ENCODE results near the gene WDR38. TPM values are rescaled to one million over a fixed set of nuclear protein-coding genes. Genes with fewer than 3 reads are reported as not detected.
"Not testable (repeated sequence)": the region's sequence is repeated elsewhere in the genome, so short reads cannot be mapped to it uniquely, and the experiment has no call there.

The WDR38 gene
- polyA plus RNA-seq, 1 donor (not counting 4 experiments of a cell fraction or from before 2014, with no cell fraction given), result not detected

DNA sequence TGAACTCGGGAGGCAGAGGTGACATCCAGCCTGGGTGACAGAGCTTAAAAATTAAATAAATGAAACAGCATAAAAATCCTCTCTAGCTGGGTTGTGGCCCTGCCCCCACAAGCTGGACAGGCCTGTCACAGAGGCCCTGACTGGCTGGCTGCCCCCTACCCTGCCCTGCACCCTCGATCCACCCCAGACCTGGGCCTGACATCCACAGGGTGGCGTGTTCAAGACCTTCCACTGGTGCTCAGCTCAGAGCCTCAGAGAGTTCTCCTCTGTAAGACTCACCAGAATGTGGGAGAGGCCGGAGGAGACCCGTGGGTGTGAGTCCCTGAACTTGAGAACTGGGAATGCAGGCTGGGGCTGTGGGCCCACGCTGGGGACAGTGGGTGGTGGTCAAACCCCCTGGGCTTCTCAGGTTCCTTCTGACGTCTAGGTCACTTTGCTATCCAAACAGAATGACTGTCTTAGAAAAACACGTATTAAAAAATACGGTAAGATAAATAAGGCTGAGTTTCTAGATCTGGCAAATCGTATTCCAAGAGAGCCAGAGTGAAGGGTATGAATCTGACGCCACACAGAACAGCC lies 9.7 kb upstream of the WDR38 start:
- Histone ChIP-seq H3K27me3 (ENCODE audit: control insufficient read depth, extremely low read depth, insufficient read depth, low read length) (no peaks in the 10 kb centered on the region), H3K4me1 (ENCODE audit: control insufficient read depth, extremely low read depth, insufficient read depth, low read length) (no peaks in the 10 kb centered on the region), H4K20me1 (ENCODE audit: control insufficient read depth, extremely low read depth, insufficient read depth, low read length) (no peaks in the 10 kb centered on the region), H3K36me3 (ENCODE audit: control insufficient read depth in 2 of 2, extremely low read depth in 1 of 2, insufficient read depth in 2 of 2, low read length in 2 of 2) (no peaks in the 10 kb centered on the region), H3K4me3 (ENCODE audit: control insufficient read depth in 2 of 3, extremely low read depth in 1 of 3, insufficient read depth in 2 of 3, low read depth in 1 of 3, low read length in 3 of 3) (no peak overlapping the region), H3K9ac (ENCODE audit: control insufficient read depth, extremely low read depth, insufficient read depth, low read length) (no peak overlapping the region), H3K9me3 (ENCODE audit: control insufficient read depth, low read depth, low read length) (no peaks in the 10 kb centered on the region), H3K79me2 (ENCODE audit: control insufficient read depth, insufficient read depth, low read length) (no peaks in the 10 kb centered on the region), H2AFZ (ENCODE audit: control insufficient read depth, low read length) (no peak overlapping the region), H3K27ac (ENCODE audit: control insufficient read depth, insufficient read depth, low read length) (no peak overlapping the region), H3K9me1 (ENCODE audit: control insufficient read depth, extremely low read depth, insufficient read depth, low read length) (no peaks in the 10 kb centered on the region), H3K4me2 (ENCODE audit: control insufficient read depth, extremely low read depth, insufficient read depth, low read depth, low read length) (no peak overlapping the region)
- TF ChIP-seq, protein P1, sequence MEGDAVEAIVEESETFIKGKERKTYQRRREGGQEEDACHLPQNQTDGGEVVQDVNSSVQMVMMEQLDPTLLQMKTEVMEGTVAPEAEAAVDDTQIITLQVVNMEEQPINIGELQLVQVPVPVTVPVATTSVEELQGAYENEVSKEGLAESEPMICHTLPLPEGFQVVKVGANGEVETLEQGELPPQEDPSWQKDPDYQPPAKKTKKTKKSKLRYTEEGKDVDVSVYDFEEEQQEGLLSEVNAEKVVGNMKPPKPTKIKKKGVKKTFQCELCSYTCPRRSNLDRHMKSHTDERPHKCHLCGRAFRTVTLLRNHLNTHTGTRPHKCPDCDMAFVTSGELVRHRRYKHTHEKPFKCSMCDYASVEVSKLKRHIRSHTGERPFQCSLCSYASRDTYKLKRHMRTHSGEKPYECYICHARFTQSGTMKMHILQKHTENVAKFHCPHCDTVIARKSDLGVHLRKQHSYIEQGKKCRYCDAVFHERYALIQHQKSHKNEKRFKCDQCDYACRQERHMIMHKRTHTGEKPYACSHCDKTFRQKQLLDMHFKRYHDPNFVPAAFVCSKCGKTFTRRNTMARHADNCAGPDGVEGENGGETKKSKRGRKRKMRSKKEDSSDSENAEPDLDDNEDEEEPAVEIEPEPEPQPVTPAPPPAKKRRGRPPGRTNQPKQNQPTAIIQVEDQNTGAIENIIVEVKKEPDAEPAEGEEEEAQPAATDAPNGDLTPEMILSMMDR (optimal IDR thresholded peaks at IDR 0.05 in 1 of 3, IDR thresholded peaks at IDR 0.05 in 1 of 3, conservative IDR thresholded peaks at IDR 0.05 in 1 of 3; ENCODE audit: extremely low read depth in 1 of 3, insufficient read depth in 2 of 3, low read length in 3 of 3), result no peak
- dilution Hi-C loops (cut with MboI; ENCODE audit: extremely low pct_ligation_motif_present, low sequenced_read_pairs), result no loop called here
- DNase-seq (ENCODE audit: low read depth, low spot score) (no peak), FAIRE-seq (no peak)

DNA sequence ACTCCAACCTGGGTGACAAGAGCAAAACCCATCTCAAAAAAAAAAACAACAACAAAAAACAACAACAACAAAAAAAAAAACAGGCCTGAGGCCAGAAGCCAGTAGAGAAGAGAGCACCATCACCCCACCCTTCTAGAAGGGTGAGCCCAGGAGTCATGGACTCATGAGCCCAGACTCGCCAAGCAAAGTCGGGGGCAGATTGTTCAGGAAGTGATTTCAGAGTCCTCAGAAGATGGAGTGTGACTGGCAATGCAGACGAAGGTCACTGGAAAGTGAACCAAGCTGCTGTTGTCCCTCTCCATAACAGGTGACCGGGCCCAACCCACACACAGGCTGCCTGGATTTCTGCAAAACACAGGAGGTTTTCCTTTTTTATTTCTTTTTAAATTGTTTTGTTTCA lies 9.0 kb upstream of the WDR38 start:
- H3K79me2 ChIP-seq (ENCODE audit: control insufficient read depth, insufficient read depth, low read length), result no peaks in the 10 kb centered on the region
- no peak overlapping the region for H3K4me2 ChIP-seq (ENCODE audit: control insufficient read depth, extremely low read depth, insufficient read depth, low read depth, low read length)
- dilution Hi-C loops (cut with MboI; ENCODE audit: extremely low pct_ligation_motif_present, low sequenced_read_pairs), result no loop called here
- TF ChIP-seq EZH2 (IDR thresholded peaks at IDR 0.05; ENCODE audit: low read length), result no peak
- TF ChIP-seq, protein P1 (optimal IDR thresholded peaks at IDR 0.05 in 1 of 3, IDR thresholded peaks at IDR 0.05 in 1 of 3, conservative IDR thresholded peaks at IDR 0.05 in 1 of 3; ENCODE audit: extremely low read depth in 1 of 3, insufficient read depth in 2 of 3, low read length in 3 of 3), result no peak
- FAIRE-seq (no peak), DNase-seq (ENCODE audit: low read depth, low spot score) (no peak)
- H3K27me3 ChIP-seq (ENCODE audit: control insufficient read depth, extremely low read depth, insufficient read depth, low read length), result no peaks in the 10 kb centered on the region
- no peaks in the 10 kb centered on the region for H3K4me1 ChIP-seq (ENCODE audit: control insufficient read depth, extremely low read depth, insufficient read depth, low read length)
- no peaks in the 10 kb centered on the region for H3K9me1 ChIP-seq (ENCODE audit: control insufficient read depth, extremely low read depth, insufficient read depth, low read length)
- no peak overlapping the region for H3K4me3 ChIP-seq (ENCODE audit: control insufficient read depth in 2 of 3, extremely low read depth in 1 of 3, insufficient read depth in 2 of 3, low read depth in 1 of 3, low read length in 3 of 3)
- no peaks in the 10 kb centered on the region for H3K9me3 ChIP-seq (ENCODE audit: control insufficient read depth, low read depth, low read length)
- no peaks in the 10 kb centered on the region for H4K20me1 ChIP-seq (ENCODE audit: control insufficient read depth, extremely low read depth, insufficient read depth, low read length)
- no peak overlapping the region for H2AFZ ChIP-seq (ENCODE audit: control insufficient read depth, low read length)
- H3K36me3 ChIP-seq (ENCODE audit: control insufficient read depth in 2 of 2, extremely low read depth in 1 of 2, insufficient read depth in 2 of 2, low read length in 2 of 2), result no peaks in the 10 kb centered on the region
- no peak overlapping the region for H3K9ac ChIP-seq (ENCODE audit: control insufficient read depth, extremely low read depth, insufficient read depth, low read length)
- H3K27ac ChIP-seq (ENCODE audit: control insufficient read depth, insufficient read depth, low read length), result no peak overlapping the region

DNA sequence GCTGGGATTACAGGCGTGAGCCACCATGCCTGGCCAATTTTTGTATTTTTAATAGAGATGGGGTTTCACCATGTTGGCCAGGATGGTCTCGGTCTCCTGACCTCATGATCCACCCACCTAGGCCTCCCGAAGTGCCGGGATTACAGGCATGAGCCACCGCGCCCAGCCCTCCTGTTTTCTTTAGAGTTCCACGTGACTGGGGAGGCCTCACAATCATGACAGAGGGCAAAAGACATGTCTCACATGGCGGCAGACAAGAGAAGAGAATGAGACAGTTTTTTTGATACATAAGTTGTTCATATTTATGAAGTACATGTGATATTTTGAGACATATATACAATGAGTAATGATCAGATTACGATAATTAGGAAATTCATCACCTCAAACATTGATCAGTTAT lies 6.8 kb upstream of the WDR38 start:
- H3K9me3 ChIP-seq (ENCODE audit: control insufficient read depth, low read depth, low read length); H3K27me3 ChIP-seq (ENCODE audit: control insufficient read depth, extremely low read depth, insufficient read depth, low read length); H3K4me3 ChIP-seq (ENCODE audit: control insufficient read depth in 2 of 3, extremely low read depth in 1 of 3, insufficient read depth in 2 of 3, low read depth in 1 of 3, low read length in 3 of 3); H3K27ac ChIP-seq (ENCODE audit: control insufficient read depth, insufficient read depth, low read length); H3K4me1 ChIP-seq (ENCODE audit: control insufficient read depth, extremely low read depth, insufficient read depth, low read length); H3K4me2 ChIP-seq (ENCODE audit: control insufficient read depth, extremely low read depth, insufficient read depth, low read depth, low read length); H4K20me1 ChIP-seq (ENCODE audit: control insufficient read depth, extremely low read depth, insufficient read depth, low read length); FAIRE-seq; H3K36me3 ChIP-seq (ENCODE audit: control insufficient read depth in 2 of 2, extremely low read depth in 1 of 2, insufficient read depth in 2 of 2, low read length in 2 of 2); dilution Hi-C loops (cut with MboI; ENCODE audit: extremely low pct_ligation_motif_present, low sequenced_read_pairs); DNase-seq (ENCODE audit: low read depth, low spot score); H3K9ac ChIP-seq (ENCODE audit: control insufficient read depth, extremely low read depth, insufficient read depth, low read length); H3K79me2 ChIP-seq (ENCODE audit: control insufficient read depth, insufficient read depth, low read length); H3K9me1 ChIP-seq (ENCODE audit: control insufficient read depth, extremely low read depth, insufficient read depth, low read length); H2AFZ ChIP-seq (ENCODE audit: control insufficient read depth, low read length): not testable (repeated sequence)

Measured in keratinocyte (primary cell).